WTC11 (cell line): ENCODE results near the gene WDR18. TPM values are rescaled to one million over a fixed set of nuclear protein-coding genes. Genes with fewer than 3 reads are reported as not detected.

Experiments
- ATAC-seq: fragments of 200-7000 bp; cut with Tn5 transposase; 2 replicates; pipeline ENCODE4 v1.10.0; 2021; ENCODE audit warnings: mild to moderate bottlenecking, moderate library complexity
- CTCF ChIA-PET: fragments of 300-600 bp; sonication (Branson Sonifier 250); formaldehyde crosslinking; loops from one replicate; lab custom pipeline; 2021; ENCODE audit warnings: antibody characterized with exemption; lab: Charles Lee
- POLR2A ChIA-PET: fragments of 350-600 bp; sonication (Branson Sonifier 250); formaldehyde crosslinking; loops from one replicate; lab custom pipeline; 2021; ENCODE audit warnings: antibody characterized with exemption; lab: Charles Lee
- DNase-seq: peaks from one replicate; pipeline ENCODE4 v3.0.0; 2021; ENCODE audit warnings: low spot score
- H3K27ac Mint-ChIP-seq: 2 replicates; pipeline ENCODE4 v1.8.0; 2021; ENCODE audit warnings: mixed read lengths
- H3K27me3 Mint-ChIP-seq: 2 replicates; pipeline ENCODE4 v1.8.0; 2021; ENCODE audit warnings: low read depth, mild to moderate bottlenecking, moderate library complexity, mixed read lengths
- H3K36me3 Mint-ChIP-seq: 2 replicates; pipeline ENCODE4 v1.8.0; 2021; ENCODE audit warnings: mixed read lengths
- H3K4me1 Mint-ChIP-seq: 2 replicates; pipeline ENCODE4 v1.8.0; 2022; ENCODE audit warnings: mixed read lengths
- H3K4me3 Mint-ChIP-seq: 2 replicates; pipeline ENCODE4 v1.8.0; 2021; ENCODE audit warnings: mild to moderate bottlenecking, moderate library complexity, mixed read lengths
- H3K9me3 Mint-ChIP-seq: 2 replicates; pipeline ENCODE4 v1.8.0; 2021; ENCODE audit warnings: mixed read lengths
- ESRRA ChIP-seq: sonication (generic); formaldehyde crosslinking; IDR thresholded peaks from 2 replicates; pipeline ENCODE4 v1.8.1; 2022; ENCODE audit warnings: mild to moderate bottlenecking, missing genetic modification reagents, borderline replicate concordance
- GTF2I ChIP-seq: fragments of 250-450 bp; sonication (Bioruptor Pico); conservative IDR thresholded peaks from 2 replicates; pipeline ENCODE4 v1.4.0; 2021; ENCODE audit warnings: mild to moderate bottlenecking
- JAZF1 ChIP-seq: fragments of 250-450 bp; sonication (Bioruptor Pico); IDR thresholded peaks from 2 replicates; pipeline ENCODE4 v1.9.0; 2021; ENCODE audit warnings: moderate library complexity, mild to moderate bottlenecking, inconsistent platforms
- KAT7 ChIP-seq: sonication (generic); formaldehyde crosslinking; IDR thresholded peaks from 2 replicates; pipeline ENCODE4 v1.8.1; 2023; ENCODE audit warnings: missing genetic modification reagents, mild to moderate bottlenecking, borderline replicate concordance
- MYBL2 ChIP-seq: sonication (generic); formaldehyde crosslinking; IDR thresholded peaks from 2 replicates; pipeline ENCODE4 v1.8.1; 2023; ENCODE audit warnings: mild to moderate bottlenecking, moderate library complexity, missing genetic modification reagents
- NR1H2 ChIP-seq: sonication (generic); formaldehyde crosslinking; IDR thresholded peaks from 2 replicates; pipeline ENCODE4 v1.9.0; 2021; ENCODE audit warnings: mild to moderate bottlenecking, moderate library complexity, missing genetic modification reagents
- NR2C2 ChIP-seq: sonication (generic); formaldehyde crosslinking; IDR thresholded peaks from 2 replicates; pipeline ENCODE4 v1.8.0; 2022; ENCODE audit warnings: mild to moderate bottlenecking, missing genetic modification reagents
- TP53 ChIP-seq: sonication (generic); formaldehyde crosslinking; IDR thresholded peaks from 2 replicates; pipeline ENCODE4 v1.8.1; 2023; ENCODE audit warnings: mild to moderate bottlenecking, missing genetic modification reagents
- ZNF121 ChIP-seq: sonication (generic); formaldehyde crosslinking; IDR thresholded peaks from 2 replicates; pipeline ENCODE4 v1.8.0; 2023; ENCODE audit warnings: missing genetic modification reagents
- ZNF317 ChIP-seq: sonication (generic); formaldehyde crosslinking; IDR thresholded peaks from 2 replicates; pipeline ENCODE4 v1.8.1; 2023; ENCODE audit warnings: low read depth, mild to moderate bottlenecking, moderate library complexity, missing genetic modification reagents, borderline replicate concordance
- ZNF396 ChIP-seq: fragments of 250-450 bp; sonication (Bioruptor Pico); IDR thresholded peaks from 2 replicates; pipeline ENCODE4 v1.8.0; 2021; ENCODE audit warnings: mild to moderate bottlenecking, moderate library complexity, borderline replicate concordance
- ZNF416 ChIP-seq: fragments of 250-450 bp; sonication (Bioruptor Pico); IDR thresholded peaks from 2 replicates; pipeline ENCODE4 v1.9.0; 2021; ENCODE audit warnings: mild to moderate bottlenecking, inconsistent platforms
- total RNA-seq: library from RNA; stranded (reverse); gene quantifications from 3 replicates; pipeline ENCODE4 v1.2.3, GENCODE V29; 2021
- TF ChIP-seq, protein P1 (sequence below): sonication (generic); formaldehyde crosslinking; IDR thresholded peaks from 2 replicates; pipeline ENCODE4 v1.8.0; 2022; ENCODE audit warnings: mild to moderate bottlenecking, missing genetic modification reagents
- TF ChIP-seq, protein P2 (sequence below): fragments of 250-450 bp; sonication (Bioruptor Pico); IDR thresholded peaks from 2 replicates; pipeline ENCODE4 v1.9.0; 2021; ENCODE audit warnings: moderate library complexity, mild to moderate bottlenecking, inconsistent platforms, borderline replicate concordance
- TF ChIP-seq, protein P3 (sequence below): fragments of 250-450 bp; sonication (Bioruptor Pico); IDR thresholded peaks from 2 replicates; pipeline ENCODE4 v1.9.0; 2021; ENCODE audit warnings: mild to moderate bottlenecking, borderline replicate concordance
- TF ChIP-seq, protein P4 (sequence below): sonication (generic); formaldehyde crosslinking; conservative IDR thresholded peaks from 2 replicates; pipeline ENCODE4 v1.8.1; 2022; ENCODE audit warnings: mild to moderate bottlenecking, missing genetic modification reagents

WDR18 gene
- total RNA-seq, 1 experiment from 2014 or later, result 140 TPM

DNA sequence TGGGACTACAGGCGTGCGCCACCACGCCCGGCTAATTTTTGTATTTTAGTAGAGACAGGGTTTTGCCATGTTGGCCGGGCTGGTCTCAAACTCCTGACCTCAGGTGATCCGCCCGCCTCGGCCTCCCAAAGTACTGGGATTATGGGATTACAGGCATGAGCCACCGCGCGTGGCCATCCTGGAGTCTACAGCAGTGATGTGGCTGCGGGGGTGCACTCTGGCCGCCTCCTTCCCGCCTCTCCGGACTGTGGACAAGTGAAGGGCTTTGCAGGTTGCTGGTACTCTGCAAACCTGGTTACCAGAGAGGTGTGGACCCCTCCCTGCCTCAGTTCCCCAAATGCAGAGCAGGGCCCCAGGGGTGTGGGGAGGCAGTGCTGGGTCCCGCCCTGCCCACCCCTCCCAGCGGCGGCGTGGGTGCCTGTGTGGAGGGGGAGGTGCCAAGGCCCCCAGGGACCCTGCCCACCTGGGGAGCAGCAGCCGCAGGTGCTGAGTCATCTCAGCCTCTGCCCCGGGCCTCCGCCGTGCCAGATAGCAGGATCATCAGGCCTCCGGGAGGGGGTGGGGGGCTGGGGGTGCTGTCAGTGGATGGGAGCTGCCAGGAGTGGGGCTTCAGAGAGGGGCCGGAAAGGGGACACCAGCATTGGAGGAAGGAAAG is 35.2 kb upstream of the WDR18 start:
- no peak overlapping the region for H3K4me3 Mint-ChIP-seq
- H3K9me3 Mint-ChIP-seq, result no peaks in the 10 kb centered on the region
- no peak for ATAC-seq
- DNase-seq, result no peak
- POLR2A ChIA-PET, result no interaction called here
- no peak overlapping the region for H3K27ac Mint-ChIP-seq
- CTCF ChIA-PET, result interaction anchor here (0.9 kb wide), 1 partner anchor 11 kb away, joined by 3 read pairs; no protein-coding TSS in a partner anchor
- TF ChIP-seq TP53 (CRISPR knock-in tag) (no peak), NR2C2 (CRISPR knock-in tag) (no peak), ZNF317 (CRISPR knock-in tag) (no peak)
- peaks cover 9% of the 10 kb centered on the region for H3K4me1 Mint-ChIP-seq
- no peaks in the 10 kb centered on the region for H3K27me3 Mint-ChIP-seq
- no peaks in the 10 kb centered on the region for H3K36me3 Mint-ChIP-seq

DNA sequence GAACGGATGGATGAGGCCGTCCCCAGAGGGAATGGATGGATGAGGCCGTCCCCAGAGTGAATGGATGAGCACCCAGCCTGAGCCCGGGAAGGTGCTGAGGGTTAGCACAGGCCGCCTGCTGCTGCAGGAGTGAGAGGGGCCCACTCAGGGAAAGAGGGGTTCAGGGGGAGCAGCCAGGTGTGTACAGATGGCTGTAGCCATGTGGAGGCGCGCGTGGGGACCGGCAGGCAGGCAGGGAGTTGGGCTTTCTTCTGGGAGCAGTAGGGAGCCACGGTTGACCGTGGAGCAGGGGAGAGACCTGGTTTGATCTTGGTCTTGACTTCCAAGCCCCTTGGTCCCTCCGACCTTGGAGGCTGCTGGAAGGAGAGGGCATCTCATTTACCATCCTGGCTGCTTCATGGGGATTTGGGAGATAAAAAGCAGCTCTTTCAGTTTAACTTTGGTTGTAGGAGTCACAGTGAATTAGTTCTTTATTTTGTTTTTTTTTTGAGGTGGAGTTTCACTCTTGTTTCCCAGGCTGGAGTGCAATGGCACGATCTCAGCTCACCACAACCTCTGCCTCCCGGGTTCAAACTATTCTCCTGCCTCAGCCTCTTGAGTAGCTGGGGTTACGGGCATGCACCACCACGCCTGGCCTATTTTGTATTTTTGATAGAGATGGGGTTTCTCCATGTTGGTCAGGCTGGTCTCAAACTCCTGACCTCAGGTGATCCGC is 33.6 kb upstream of the WDR18 start:
- ATAC-seq, result no peak
- POLR2A ChIA-PET, result no interaction called here
- DNase-seq, result no peak
- TF ChIP-seq, protein P1, sequence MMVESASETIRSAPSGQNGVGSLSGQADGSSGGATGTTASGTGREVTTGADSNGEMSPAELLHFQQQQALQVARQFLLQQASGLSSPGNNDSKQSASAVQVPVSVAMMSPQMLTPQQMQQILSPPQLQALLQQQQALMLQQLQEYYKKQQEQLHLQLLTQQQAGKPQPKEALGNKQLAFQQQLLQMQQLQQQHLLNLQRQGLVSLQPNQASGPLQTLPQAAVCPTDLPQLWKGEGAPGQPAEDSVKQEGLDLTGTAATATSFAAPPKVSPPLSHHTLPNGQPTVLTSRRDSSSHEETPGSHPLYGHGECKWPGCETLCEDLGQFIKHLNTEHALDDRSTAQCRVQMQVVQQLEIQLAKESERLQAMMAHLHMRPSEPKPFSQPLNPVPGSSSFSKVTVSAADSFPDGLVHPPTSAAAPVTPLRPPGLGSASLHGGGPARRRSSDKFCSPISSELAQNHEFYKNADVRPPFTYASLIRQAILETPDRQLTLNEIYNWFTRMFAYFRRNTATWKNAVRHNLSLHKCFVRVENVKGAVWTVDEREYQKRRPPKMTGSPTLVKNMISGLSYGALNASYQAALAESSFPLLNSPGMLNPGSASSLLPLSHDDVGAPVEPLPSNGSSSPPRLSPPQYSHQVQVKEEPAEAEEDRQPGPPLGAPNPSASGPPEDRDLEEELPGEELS (CRISPR knock-in tag), result no peak
- TF ChIP-seq ZNF317 (CRISPR knock-in tag) (no peak), ZNF396 (no peak), KAT7 (CRISPR knock-in tag) (no peak), NR1H2 (CRISPR knock-in tag) (no peak), JAZF1 (CRISPR knock-in tag) (no peak), MYBL2 (CRISPR knock-in tag) (no peak)
- TF ChIP-seq, protein P2, sequence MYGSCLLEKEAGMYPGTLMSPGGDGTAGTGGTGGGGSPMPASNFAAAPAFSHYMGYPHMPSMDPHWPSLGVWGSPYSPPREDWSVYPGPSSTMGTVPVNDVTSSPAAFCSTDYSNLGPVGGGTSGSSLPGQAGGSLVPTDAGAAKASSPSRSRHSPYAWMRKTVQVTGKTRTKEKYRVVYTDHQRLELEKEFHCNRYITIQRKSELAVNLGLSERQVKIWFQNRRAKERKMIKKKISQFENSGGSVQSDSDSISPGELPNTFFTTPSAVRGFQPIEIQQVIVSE (CRISPR knock-in tag), result no peak
- TF ChIP-seq, protein P3, sequence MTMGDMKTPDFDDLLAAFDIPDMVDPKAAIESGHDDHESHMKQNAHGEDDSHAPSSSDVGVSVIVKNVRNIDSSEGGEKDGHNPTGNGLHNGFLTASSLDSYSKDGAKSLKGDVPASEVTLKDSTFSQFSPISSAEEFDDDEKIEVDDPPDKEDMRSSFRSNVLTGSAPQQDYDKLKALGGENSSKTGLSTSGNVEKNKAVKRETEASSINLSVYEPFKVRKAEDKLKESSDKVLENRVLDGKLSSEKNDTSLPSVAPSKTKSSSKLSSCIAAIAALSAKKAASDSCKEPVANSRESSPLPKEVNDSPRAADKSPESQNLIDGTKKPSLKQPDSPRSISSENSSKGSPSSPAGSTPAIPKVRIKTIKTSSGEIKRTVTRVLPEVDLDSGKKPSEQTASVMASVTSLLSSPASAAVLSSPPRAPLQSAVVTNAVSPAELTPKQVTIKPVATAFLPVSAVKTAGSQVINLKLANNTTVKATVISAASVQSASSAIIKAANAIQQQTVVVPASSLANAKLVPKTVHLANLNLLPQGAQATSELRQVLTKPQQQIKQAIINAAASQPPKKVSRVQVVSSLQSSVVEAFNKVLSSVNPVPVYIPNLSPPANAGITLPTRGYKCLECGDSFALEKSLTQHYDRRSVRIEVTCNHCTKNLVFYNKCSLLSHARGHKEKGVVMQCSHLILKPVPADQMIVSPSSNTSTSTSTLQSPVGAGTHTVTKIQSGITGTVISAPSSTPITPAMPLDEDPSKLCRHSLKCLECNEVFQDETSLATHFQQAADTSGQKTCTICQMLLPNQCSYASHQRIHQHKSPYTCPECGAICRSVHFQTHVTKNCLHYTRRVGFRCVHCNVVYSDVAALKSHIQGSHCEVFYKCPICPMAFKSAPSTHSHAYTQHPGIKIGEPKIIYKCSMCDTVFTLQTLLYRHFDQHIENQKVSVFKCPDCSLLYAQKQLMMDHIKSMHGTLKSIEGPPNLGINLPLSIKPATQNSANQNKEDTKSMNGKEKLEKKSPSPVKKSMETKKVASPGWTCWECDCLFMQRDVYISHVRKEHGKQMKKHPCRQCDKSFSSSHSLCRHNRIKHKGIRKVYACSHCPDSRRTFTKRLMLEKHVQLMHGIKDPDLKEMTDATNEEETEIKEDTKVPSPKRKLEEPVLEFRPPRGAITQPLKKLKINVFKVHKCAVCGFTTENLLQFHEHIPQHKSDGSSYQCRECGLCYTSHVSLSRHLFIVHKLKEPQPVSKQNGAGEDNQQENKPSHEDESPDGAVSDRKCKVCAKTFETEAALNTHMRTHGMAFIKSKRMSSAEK, result no peak
- TF ChIP-seq, all 79 proteins: peak for 0
- H3K27ac Mint-ChIP-seq, result peak overlapping the region; percentile 90
- H3K36me3 Mint-ChIP-seq, result no peaks in the 10 kb centered on the region
- CTCF ChIA-PET, result no interaction called here
- H3K4me3 Mint-ChIP-seq, result no peak overlapping the region
- no peaks in the 10 kb centered on the region for H3K9me3 Mint-ChIP-seq
- no peaks in the 10 kb centered on the region for H3K27me3 Mint-ChIP-seq
- H3K4me1 Mint-ChIP-seq, result peaks cover 16% of the 10 kb centered on the region

DNA sequence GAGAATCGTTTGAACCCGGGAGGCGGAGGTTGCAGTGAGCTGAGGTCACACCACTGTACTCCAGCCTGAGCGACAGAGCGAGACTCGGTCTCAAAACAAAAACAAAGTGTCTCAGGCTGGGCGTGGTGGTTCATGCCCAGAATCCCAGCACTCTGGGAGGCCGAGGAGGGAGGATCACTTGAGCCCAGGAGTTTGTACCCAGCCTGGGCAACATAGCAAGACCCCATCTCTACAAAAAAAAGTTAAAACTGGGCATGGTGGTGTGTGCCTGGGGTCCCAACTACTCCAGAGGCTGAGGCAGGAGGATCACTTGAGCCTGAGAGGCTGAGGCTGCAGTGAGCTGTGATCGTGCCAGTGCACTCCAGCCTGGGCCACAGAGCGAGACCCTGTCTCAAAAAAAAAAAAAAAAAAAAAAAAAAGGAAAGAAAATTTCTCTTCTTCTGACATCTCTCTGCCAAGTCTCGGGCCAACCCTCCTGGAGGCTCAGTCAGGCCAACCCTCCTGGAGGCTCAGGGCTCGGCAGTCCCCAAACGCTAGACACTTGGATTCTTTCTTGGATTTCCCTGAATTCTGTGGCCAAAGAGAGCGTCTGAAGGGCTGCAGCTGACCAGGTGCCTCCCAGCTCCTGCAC is 32.0 kb upstream of the WDR18 start:
- DNase-seq, result no peak
- peak overlapping the region; percentile 78; the same call in 1 of the 2 replicates for H3K27ac Mint-ChIP-seq
- peaks cover 24% of the 10 kb centered on the region for H3K4me1 Mint-ChIP-seq
- H3K27me3 Mint-ChIP-seq, result no peaks in the 10 kb centered on the region
- ATAC-seq, result no peak
- no peaks in the 10 kb centered on the region for H3K36me3 Mint-ChIP-seq
- CTCF ChIA-PET, result no interaction called here
- POLR2A ChIA-PET, result no interaction called here
- H3K9me3 Mint-ChIP-seq, result no peaks in the 10 kb centered on the region
- no peak overlapping the region; the same call in 1 of the 2 replicates for H3K4me3 Mint-ChIP-seq
- TF ChIP-seq GTF2I (CRISPR knock-in tag), result peak; percentile 71; the same call in 1 of the 2 replicates
- no peak for TF ChIP-seq ZNF416 (CRISPR knock-in tag)
- TF ChIP-seq, protein P4, sequence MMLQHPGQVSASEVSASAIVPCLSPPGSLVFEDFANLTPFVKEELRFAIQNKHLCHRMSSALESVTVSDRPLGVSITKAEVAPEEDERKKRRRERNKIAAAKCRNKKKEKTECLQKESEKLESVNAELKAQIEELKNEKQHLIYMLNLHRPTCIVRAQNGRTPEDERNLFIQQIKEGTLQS (CRISPR knock-in tag), result no peak
- no peak for TF ChIP-seq ESRRA (CRISPR knock-in tag)
- no peak for TF ChIP-seq MYBL2 (CRISPR knock-in tag)
- peak; percentile 97 for TF ChIP-seq ZNF121
- TF ChIP-seq, all 79 proteins: peak for 2
